ENCODE data around the gene AP2B1.
A peak's percentile ranks its signal among the peaks of the same experiment; 100 is the strongest.

GRCh38 chr17:35764123-35764991 lies 177.2 kb downstream of the AP2B1 start:
- TF ChIP-seq CTCF (IDR thresholded peaks at IDR 0.05) = peak; percentile 92 to 99 (median 97)
- peak in 2 of 3 donors; percentile 27 to 34 for TF ChIP-seq POLR2A (IDR thresholded peaks at IDR 0.05)

All from body of pancreas (tissue), 4 donors.